GM19467 (cell line): ENCODE measurements around the gene BRSK2.

ENCODE experiments used
- ATAC-seq: cut with Tn5 transposase; IDR thresholded peaks from one replicate; pipeline ENCODE4 v1.9.1; 2021; ENCODE audit warnings: mild to moderate bottlenecking, moderate library complexity; ENCODE audit not compliant: unreplicated experiment

Gene BRSK2

DNA sequence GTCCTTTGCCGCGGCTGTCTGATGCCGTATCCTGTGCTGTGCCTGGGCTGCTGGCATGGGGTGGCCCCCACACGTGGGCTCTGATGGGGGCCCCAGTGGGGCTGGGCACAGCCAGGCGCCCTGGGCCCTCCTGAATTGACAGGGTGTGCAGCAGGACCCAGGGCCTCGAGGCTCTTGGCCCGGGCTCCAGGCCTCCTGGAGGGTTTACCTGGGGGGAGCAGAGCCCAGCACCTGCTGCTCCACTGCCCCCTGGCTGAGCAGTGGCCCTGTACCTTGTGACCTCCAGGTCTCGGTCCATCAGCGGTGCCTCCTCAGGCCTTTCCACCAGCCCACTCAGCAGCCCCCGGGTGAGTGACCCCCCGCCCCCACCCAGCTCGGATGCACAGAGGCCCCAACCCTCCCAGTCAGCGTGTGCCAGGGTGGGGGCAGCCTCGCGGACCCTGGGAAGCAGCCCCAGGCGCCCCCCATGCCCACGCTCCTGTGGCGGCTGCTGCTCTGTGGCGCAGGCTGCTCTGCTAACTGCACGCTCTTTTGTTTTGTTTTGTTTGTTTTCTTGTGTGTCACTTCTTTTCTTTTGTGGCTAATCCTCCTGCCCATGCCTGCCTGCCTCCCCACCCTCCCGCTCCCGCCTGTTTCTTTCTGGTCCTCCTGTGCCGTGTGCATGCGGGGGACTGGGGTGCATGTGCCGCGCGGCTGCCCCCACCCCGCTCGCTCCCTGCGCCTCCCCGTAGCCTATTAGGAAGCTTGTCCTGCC is 59.9 kb downstream of the BRSK2 start:
- no peak for ATAC-seq

GRCh38 chr11:1450344-1450875 is 60.7 kb downstream of the BRSK2 start:
- no peak for ATAC-seq

- ATAC-seq: no peak
Measured at GRCh38 chr11:1450949-1451710, 61.4 kb downstream of the BRSK2 start.

- no peak for ATAC-seq
Measured at GRCh38 chr11:1451781-1452470, 62.2 kb downstream of the BRSK2 start.

- ATAC-seq: no peak
Measured at GRCh38 chr11:1452744-1453143, 63.0 kb downstream of the BRSK2 start.

DNA sequence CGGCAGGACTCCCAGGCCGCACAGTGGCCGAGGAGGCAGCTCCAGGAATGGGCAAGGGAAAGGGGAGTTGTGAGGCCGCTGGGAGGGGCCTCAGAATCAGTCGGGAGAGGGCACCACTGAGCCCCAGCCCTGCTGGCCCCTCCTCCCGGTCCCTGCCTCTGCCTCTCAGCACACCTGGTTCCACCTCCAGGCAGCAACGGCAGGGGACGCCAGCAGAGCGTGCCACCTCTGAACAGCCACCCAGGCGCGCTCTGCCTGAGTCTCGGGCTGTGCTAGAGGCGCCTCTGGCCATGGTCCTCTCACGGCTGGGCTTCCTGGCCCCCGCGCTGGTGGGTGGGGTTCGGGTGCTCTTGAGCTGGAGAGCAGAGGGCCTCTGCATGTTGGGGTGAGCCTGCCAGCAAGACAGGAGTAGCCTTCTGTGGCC is 63.9 kb downstream of the BRSK2 start:
- no peak for ATAC-seq

DNA sequence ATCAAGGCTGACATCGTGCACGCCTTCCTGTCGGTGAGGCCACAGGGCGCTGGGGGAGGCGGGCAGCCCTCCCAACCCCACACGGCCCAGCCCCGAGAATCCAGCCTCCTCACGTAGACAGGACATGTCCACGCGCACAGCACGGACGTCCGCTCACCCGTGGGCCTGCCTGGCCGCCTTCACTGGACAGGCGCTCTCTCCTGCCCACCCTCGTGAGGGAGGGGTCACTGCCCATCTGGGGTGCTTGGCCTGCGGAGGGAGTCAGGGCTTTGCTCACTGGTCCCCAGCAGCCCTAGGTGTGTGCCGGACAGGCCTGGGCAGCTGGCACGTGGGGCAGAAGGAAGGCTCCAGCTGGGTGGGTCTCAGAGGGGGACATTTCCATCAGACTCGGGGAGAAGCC is 64.8 kb downstream of the BRSK2 start:
- ATAC-seq: no peak

GRCh38 chr11:1455032-1455762 is 65.5 kb downstream of the BRSK2 start:
- no peak for ATAC-seq

DNA sequence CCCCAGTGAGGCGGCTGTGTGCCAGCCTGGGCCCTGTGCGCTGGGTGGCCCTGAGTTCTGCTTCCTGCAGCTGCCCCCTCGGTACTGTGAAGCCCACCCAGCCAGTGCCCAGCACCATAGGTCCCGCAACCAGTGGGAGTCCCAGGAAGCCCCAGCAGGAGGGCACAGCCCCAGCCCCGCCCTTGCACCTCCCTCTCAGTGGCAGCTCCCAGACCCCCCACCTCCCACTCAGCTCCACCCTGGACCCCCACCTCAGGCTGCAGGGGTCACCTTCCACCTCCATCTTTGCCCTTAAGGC is 66.0 kb downstream of the BRSK2 start:
- no peak for ATAC-seq

GRCh38 chr11:1456176-1456575 is 66.4 kb downstream of the BRSK2 start:
- ATAC-seq: no peak

GRCh38 chr11:1456596-1457325 is 67.0 kb downstream of the BRSK2 start:
- ATAC-seq: no peak

DNA sequence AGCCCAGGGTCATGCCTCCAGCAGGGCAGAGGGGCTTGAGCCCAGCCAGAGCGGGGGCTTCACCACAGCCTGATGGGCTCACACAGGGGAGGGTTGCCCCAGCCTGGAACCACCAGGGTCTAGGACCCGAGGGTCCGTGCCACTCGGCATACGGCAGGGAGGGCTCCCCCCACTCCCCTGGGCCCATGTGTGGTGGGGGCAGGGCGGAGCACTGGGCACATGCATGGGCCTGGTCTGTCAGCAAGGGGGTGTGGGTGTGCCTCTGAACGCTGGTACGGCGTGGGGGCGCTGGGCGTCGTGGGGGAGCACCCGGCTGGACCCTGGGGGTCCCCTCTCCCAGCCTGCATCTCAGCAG is 67.6 kb downstream of the BRSK2 start:
- no peak for ATAC-seq

DNA sequence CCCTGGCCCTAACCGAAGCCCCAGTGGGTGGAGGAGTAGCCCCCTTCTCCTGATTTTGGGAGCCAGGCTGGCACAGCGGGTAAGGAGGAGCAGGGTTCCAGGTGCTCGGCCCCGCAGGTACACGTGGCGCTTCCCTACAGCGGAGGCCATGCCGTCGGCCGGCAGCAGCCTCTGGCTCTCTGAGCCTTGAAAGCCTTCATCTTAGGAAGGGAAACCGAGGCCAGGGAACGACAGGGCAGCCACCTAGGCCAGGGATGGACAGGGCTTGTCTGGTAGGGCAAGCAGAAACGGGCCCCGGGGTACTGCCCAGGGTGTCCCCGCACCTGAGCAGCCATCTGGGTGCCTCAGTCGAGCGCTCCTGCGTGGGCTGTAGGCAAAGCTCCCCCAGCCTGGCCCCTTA is 68.1 kb downstream of the BRSK2 start:
- ATAC-seq: no peak

DNA sequence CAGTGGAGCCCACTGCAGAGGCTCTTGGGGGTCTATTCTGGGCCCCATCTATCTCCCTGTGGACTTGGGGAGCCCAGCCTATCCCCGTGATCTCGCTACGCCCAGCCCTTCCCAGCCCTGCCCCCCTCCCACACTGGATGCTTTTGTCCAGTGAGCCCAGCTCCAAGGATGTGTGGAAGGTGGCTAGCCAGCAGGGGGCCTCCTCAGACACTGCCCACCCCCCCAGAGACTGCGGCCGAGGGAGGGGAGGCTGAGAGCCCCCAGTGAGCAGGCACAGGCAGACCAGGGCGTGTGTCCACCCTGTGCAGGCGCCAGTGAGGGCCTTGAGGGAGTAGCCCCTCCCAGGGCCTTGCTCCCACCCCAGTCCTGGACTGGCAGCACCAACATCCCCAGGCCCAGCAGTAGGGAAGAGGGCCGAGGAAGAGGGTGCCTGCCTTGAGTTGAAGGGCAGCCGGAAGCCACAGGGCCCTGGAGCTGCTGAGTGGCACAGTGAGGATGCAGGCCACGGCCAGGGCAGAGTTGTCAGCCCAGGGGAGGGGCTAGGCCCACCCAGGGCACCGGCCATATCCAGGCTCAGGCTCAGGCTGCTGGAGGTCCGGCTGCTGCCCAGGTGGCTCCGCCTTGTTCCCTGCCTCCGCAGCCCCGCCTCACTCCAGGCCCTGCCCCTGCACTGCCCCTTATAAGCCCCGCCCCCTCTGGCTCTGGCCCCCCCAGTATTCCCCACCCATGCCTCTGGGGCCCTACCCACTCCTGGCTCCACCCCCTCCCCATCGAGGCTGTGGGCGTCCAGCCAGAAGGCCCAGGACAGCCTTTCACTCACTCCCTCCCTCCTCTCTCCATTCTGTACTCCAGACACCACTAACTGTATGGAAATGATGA is 68.8 kb downstream of the BRSK2 start:
- ATAC-seq: no peak

DNA sequence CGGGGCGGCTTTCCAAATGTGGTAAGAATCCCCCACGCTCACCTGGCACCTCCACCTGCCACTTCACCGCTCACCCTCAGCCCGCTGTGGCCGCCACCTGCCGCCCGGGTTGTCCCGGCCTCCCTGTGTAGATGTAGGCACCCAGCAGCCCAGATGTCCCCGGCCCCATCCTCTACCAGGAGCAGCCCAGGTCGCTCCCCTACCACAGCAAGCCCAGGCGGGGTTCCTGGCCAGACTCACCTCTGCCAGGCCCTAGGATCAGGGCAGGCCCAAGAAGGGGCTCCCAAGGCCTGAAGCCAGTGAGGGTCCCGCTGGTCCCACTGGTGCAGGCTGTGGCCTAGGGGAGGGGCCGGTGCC is 69.5 kb downstream of the BRSK2 start:
- no peak for ATAC-seq

- ATAC-seq: no peak
Measured at GRCh38 chr11:1459764-1460395, 70.1 kb downstream of the BRSK2 start.

GRCh38 chr11:1460396-1460985 is 70.8 kb downstream of the BRSK2 start:
- no peak for ATAC-seq

GRCh38 chr11:1460986-1461825 is 71.5 kb downstream of the BRSK2 start:
- no peak for ATAC-seq
